ENCODE data around the gene BCAT1.

DNA sequence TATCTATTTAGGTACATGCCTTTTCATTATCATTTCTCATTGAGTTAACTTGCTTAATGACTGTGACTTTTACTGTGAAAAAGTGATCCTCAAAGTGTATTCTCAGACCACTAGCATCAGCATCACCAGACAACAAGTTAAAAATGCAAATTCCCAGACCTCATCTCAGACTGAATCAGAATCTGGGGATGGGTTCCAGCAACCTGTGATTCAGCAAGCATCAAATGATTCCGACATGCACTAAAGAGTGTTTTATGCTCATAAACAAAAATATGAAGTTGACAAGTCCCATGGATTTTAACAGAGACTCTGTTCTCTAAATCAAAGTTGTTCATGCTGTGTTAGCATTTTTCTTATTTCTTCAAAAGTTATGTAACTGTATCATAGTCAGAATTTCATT, 130.6 kb downstream of the BCAT1 start:
- TF ChIP-seq, protein P1, sequence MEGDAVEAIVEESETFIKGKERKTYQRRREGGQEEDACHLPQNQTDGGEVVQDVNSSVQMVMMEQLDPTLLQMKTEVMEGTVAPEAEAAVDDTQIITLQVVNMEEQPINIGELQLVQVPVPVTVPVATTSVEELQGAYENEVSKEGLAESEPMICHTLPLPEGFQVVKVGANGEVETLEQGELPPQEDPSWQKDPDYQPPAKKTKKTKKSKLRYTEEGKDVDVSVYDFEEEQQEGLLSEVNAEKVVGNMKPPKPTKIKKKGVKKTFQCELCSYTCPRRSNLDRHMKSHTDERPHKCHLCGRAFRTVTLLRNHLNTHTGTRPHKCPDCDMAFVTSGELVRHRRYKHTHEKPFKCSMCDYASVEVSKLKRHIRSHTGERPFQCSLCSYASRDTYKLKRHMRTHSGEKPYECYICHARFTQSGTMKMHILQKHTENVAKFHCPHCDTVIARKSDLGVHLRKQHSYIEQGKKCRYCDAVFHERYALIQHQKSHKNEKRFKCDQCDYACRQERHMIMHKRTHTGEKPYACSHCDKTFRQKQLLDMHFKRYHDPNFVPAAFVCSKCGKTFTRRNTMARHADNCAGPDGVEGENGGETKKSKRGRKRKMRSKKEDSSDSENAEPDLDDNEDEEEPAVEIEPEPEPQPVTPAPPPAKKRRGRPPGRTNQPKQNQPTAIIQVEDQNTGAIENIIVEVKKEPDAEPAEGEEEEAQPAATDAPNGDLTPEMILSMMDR (IDR thresholded peaks at IDR 0.05; ENCODE audit: low read depth, low read length, poor library complexity, severe bottlenecking): no peak
- TF ChIP-seq EZH2phosphoT487 (IDR thresholded peaks at IDR 0.05; ENCODE audit: borderline replicate concordance, low read length): no peak

Data from DOHH2 (cell line).